Smooth muscle cell (in vitro differentiated cells): ENCODE data around the gene TOM1L1. TPM values are rescaled to one million over a fixed set of nuclear protein-coding genes. Genes with fewer than 3 reads are reported as not detected.

Experiments
- DNase-seq: peaks from one replicate; lab custom pipeline; 2025; ENCODE audit not compliant: unreplicated experiment; lab: John Stamatoyannopoulos, UW
- H2AFZ ChIP-seq: fragments of 200-600 bp; sonication (generic); 2 replicates; pipeline ENCODE4 v1.6.0; 2016; ENCODE audit warnings: antibody characterized with exemption, low read depth, mild to moderate bottlenecking
- H3F3A ChIP-seq: fragments of 200-600 bp; sonication (generic); 2 replicates; pipeline ENCODE4 v1.6.0; 2017; ENCODE audit warnings: antibody characterized with exemption, low read depth
- H3K27ac ChIP-seq: fragments of 200-600 bp; sonication (generic); 2 replicates; pipeline ENCODE4 v1.5.1; 2016; ENCODE audit warnings: low read depth, mild to moderate bottlenecking
- H3K27me3 ChIP-seq: fragments of 200-600 bp; sonication (generic); 2 replicates; pipeline ENCODE4 v1.6.1; 2016; ENCODE audit warnings: low read depth, mild to moderate bottlenecking
- H3K36me3 ChIP-seq: fragments of 200-600 bp; sonication (generic); 2 replicates; pipeline ENCODE4 v1.5.1; 2016; ENCODE audit warnings: low read depth
- H3K4me1 ChIP-seq: fragments of 200-600 bp; sonication (generic); 2 replicates; pipeline ENCODE4 v1.5.1; 2016; ENCODE audit warnings: low read depth
- H3K4me2 ChIP-seq: fragments of 200-600 bp; sonication (generic); 2 replicates; pipeline ENCODE4 v1.6.0; 2016; ENCODE audit warnings: mild to moderate bottlenecking
- H3K4me3 ChIP-seq: fragments of 200-600 bp; sonication (generic); 2 replicates; pipeline ENCODE4 v1.5.1; 2016; ENCODE audit warnings: mild to moderate bottlenecking
- H3K79me2 ChIP-seq: fragments of 200-600 bp; sonication (generic); 2 replicates; pipeline ENCODE4 v1.6.0; 2016; ENCODE audit warnings: low read depth, mild to moderate bottlenecking
- H3K9ac ChIP-seq: fragments of 200-600 bp; sonication (generic); 2 replicates; pipeline ENCODE4 v1.6.0; 2016; ENCODE audit warnings: low read depth
- H3K9me3 ChIP-seq: fragments of 200-600 bp; sonication (generic); replicated peaks from 2 replicates; pipeline ENCODE4 v1.5.1; 2016; ENCODE audit warnings: low read depth
- H4K20me1 ChIP-seq: fragments of 200-600 bp; sonication (generic); 2 replicates; pipeline ENCODE4 v1.6.0; 2016; ENCODE audit warnings: low read depth
- CTCF ChIP-seq: fragments of 200-600 bp; sonication (generic); IDR thresholded peaks from 2 replicates; pipeline ENCODE4 v1.5.1; 2017; ENCODE audit warnings: borderline replicate concordance, mild to moderate bottlenecking, antibody characterized with exemption; ENCODE audit not compliant: insufficient read depth, poor library complexity, severe bottlenecking
- WGBS: methylation state at CpG from one replicate; pipeline ENCODE4 v1.1.7; 2016; ENCODE audit warnings: low lambda C conversion rate; 5-methylcytosine and 5-hydroxymethylcytosine counted together
- polyA plus RNA-seq: library from polyadenylated mRNA; unstranded; fragments of >200 nt; fragmentation: Nextera tagmentation; extraction: Ambion mirVana; gene quantifications from 2 replicates; pipeline ENCODE4 v1.2.1, GENCODE V29; 2016
- small RNA-seq: library from RNA; depleted of rRNA; stranded (forward); fragments of <200 nt; gene quantifications from one replicate; pipeline ENCODE3, GENCODE V24; 2014
- total RNA-seq: library from RNA; depleted of rRNA; stranded (reverse); fragments of >200 nt; gene quantifications from 2 replicates; pipeline ENCODE4 v1.2.3, GENCODE V29; 2014

Gene TOM1L1
- total and polyA plus RNA-seq, 2 experiments from 2014 or later: 3.9 to 8.5 TPM

- Histone ChIP-seq H3K9ac (no peak overlapping the region), H3K4me1 (no peaks in the 10 kb centered on the region), H3F3A (no peaks in the 10 kb centered on the region), H3K9me3 (no peaks in the 10 kb centered on the region), H2AFZ (no peak overlapping the region), H3K79me2 (no peaks in the 10 kb centered on the region), H3K27ac (no peak overlapping the region), H3K36me3 (peaks cover 4% of the 10 kb centered on the region), H4K20me1 (no peaks in the 10 kb centered on the region), H3K27me3 (no peaks in the 10 kb centered on the region), H3K4me3 (no peak overlapping the region), H3K4me2 (no peak overlapping the region)
- no peak for DNase-seq
- WGBS: 57% methylated on average over 4 of the region's 5 CpGs
- TF ChIP-seq CTCF: no peak
Observed at GRCh38 chr17:55004484-55004883, 103.8 kb downstream of the TOM1L1 start.

DNA sequence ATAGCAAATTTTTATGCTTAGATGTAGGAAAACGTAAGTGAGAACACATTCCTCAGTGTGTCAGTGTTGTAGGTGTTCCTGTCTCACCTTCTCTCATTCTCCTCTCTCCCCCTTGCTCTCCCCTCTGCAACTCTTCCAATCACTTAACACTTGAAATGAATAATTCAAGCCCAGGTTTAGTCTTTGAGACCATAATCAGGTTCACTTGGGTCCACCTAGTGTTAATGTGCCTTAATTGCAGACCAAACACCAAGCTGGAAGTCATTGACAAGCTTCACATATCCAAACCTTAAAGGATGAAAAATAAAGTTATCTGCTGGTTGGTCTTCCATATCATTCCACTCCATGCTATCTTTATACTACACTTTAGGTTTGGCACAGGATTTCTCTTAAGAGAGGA, 104.9 kb downstream of the TOM1L1 start:
- TF ChIP-seq CTCF: peak; percentile 27

More for the DNA sequence above, 104.9 kb downstream of the TOM1L1 start:
- Histone ChIP-seq H3K4me2 (no peak overlapping the region), H3K27ac (no peak overlapping the region), H3F3A (no peaks in the 10 kb centered on the region), H3K27me3 (no peaks in the 10 kb centered on the region), H3K9ac (no peak overlapping the region), H3K4me3 (no peak overlapping the region), H4K20me1 (no peaks in the 10 kb centered on the region), H3K9me3 (no peaks in the 10 kb centered on the region), H3K4me1 (no peaks in the 10 kb centered on the region), H2AFZ (no peak overlapping the region), H3K36me3 (peaks cover 4% of the 10 kb centered on the region), H3K79me2 (no peaks in the 10 kb centered on the region)
- no peak for DNase-seq
- 96% methylated on average over 1 of the region's 1 CpG for WGBS

Small RNA genes lying within 50 kb of the gene (small RNA-seq; reads per million reads assigned to genes)
- not detected for gene AC007485.1

Other genes with a start within 250 kb of the TOM1L1 start
- 32.3 and 38.9 TPM in 2 replicates for gene COX11, start 67.8 kb downstream of the TOM1L1 start, total RNA-seq
- gene COX11, start 67.8 kb downstream of the TOM1L1 start, polyA plus RNA-seq: 26.9 and 30.5 TPM in 2 replicates
- 45.9 and 59.5 TPM in 2 replicates for gene STXBP4, start 67.9 kb downstream of the TOM1L1 start, total RNA-seq
- gene STXBP4, start 67.9 kb downstream of the TOM1L1 start, polyA plus RNA-seq: 5.6 and 5.7 TPM in 2 replicates